AG10803 (cell line): Measurements from ENCODE around the gene GPHN.
"Not testable (repeated sequence)": the region's sequence is repeated elsewhere in the genome, so short reads cannot be mapped to it uniquely, and the experiment has no call there.

Experiments
- DNase-seq: peaks from one replicate; pipeline ENCODE4 v3.0.0; 2010; ENCODE audit warnings: low read depth
- H3K4me3 ChIP-seq: 2 replicates; pipeline ENCODE4 v1.5.1; 2011; ENCODE audit warnings: mild to moderate bottlenecking, low read length, control low read depth
- CTCF ChIP-seq: conservative IDR thresholded peaks from 2 replicates; pipeline ENCODE4 v1.5.1; 2011; ENCODE audit warnings: mild to moderate bottlenecking, low read length, control low read depth, inconsistent platforms

GPHN gene

GRCh38 chr14:66724996-66725395 is 217.0 kb downstream of the GPHN start:
- H3K4me3 ChIP-seq = no peak overlapping the region
- TF ChIP-seq CTCF = no peak
- no peak for DNase-seq

DNA sequence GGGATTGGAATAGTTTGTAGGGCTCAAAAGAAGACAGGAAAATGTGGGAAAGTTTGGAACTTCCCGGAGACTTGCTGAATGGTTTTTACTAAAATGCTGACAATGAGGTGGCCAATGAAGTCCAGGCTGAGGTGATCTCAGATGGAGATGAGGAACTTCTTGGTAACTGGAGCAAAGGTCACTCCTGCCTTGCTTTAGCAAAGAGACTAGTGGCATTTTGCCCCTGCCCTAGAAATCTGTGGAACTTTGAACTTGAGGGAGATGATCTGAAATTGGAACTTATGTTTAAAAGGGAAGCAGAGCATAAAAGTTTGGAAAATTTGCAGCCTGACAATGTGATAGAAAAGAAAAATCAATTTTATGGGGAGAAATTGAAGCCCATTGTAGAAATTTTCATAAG is 223.4 kb downstream of the GPHN start:
- H3K4me3 ChIP-seq, DNase-seq: not testable (repeated sequence)

DNA sequence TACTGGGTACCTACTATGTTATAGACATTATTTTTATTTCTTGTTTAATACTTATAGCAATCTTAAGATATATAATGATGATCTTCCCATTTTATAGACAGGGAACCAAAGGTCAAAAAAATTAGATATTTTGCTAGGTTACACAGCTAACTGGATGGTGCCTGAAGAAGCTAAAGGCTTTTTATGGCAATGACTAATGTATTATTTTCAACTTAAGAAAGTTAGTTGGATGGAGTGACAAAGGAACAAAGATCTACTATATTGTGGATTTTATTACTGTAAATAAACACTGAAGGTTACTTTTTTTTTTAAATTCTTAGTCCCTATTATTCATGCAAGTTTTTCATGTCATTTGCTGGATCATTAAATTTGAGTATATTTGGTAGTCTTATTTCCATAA is 227.9 kb downstream of the GPHN start:
- DNase-seq = no peak
- no peak overlapping the region for H3K4me3 ChIP-seq
- TF ChIP-seq CTCF = no peak

- no peak for TF ChIP-seq CTCF
- no peak for DNase-seq
- H3K4me3 ChIP-seq = no peak overlapping the region
Observed at GRCh38 chr14:66739826-66740225, 231.9 kb downstream of the GPHN start.

DNA sequence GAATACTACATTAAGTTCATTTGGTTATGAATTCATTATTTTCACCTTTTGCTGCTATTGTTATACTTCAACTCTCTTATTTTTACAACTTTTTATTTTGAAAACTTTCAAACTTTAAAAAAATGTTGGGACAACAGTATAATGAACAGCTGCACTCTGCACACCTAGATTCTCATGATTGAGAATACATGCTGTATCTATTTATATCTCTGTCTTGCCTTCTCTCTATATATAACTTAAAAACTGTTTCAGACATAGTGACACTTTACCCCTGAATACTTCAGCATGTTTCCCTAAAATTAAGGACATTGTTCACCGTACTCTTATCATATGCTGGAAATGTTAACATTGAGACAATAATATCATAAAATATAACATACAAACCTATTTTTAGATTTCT is 237.1 kb downstream of the GPHN start:
- no peak for DNase-seq
- TF ChIP-seq CTCF = no peak
- no peak overlapping the region for H3K4me3 ChIP-seq

GRCh38 chr14:66746316-66747006 is 238.5 kb downstream of the GPHN start:
- peak; percentile 58 for DNase-seq
- H3K4me3 ChIP-seq = no peak overlapping the region
- TF ChIP-seq CTCF = peak; percentile 73

- no peak for TF ChIP-seq CTCF
- H3K4me3 ChIP-seq = no peak overlapping the region
- no peak for DNase-seq
Observed at GRCh38 chr14:66752109-66752508, 244.2 kb downstream of the GPHN start.

DNA sequence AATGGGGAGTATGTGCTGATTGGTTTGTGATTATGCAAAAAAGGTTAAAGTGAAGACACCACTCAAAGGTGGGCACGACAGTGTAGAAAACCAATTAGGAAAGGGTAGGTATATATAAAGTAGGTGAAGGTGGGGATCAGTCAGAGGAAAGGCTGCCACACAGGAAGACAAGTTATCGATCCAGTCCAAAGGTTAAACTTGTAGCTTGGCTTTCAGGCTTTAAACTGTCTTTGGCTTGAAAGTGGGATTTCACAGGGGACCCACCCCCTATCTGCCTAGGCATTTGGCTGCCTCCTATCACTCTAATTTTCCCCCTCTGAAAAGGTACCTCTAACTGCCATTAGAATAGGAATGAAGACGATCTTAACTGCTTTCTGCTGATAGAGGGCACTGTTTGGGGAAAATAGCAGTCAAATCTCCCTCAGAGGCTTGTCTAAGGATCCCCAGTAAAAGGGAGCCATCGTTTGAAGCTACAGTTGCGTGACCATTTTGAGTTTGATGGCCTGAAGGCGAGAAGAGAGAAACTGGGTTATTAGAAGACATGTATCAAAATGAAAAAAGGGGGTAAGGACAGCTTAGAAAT is 250.2 kb downstream of the GPHN start:
- no peak for DNase-seq
- TF ChIP-seq CTCF = no peak
- H3K4me3 ChIP-seq = no peak overlapping the region
